Osteoblast (primary cell): ENCODE results near the gene DOCK10. TPM values are rescaled to one million over a fixed set of nuclear protein-coding genes. Genes with fewer than 3 reads are reported as not detected.

Source experiments
- DNase-seq: peaks from one replicate; pipeline ENCODE4 v3.0.0; 2011; ENCODE audit warnings: low spot score, mixed read lengths; ENCODE audit not compliant: insufficient read length; ENCODE audit errors: missing footprints
- H2AFZ ChIP-seq: 2 replicates; pipeline ENCODE4 v1.6.0; 2011; ENCODE audit warnings: mild to moderate bottlenecking, low read length
- H3K27ac ChIP-seq: 2 replicates; pipeline ENCODE4 v1.5.1; 2011; ENCODE audit warnings: mild to moderate bottlenecking, low read depth, low read length, moderate library complexity
- H3K27me3 ChIP-seq: 2 replicates; pipeline ENCODE4 v1.6.0; 2012; ENCODE audit warnings: mild to moderate bottlenecking, control low read depth, inconsistent platforms, low read length, moderate library complexity; ENCODE audit not compliant: insufficient read depth
- H3K36me3 ChIP-seq: 2 replicates; pipeline ENCODE4 v1.5.1; 2011; ENCODE audit warnings: mild to moderate bottlenecking, low read length, control low read depth, moderate library complexity; ENCODE audit not compliant: insufficient read depth
- H3K4me1 ChIP-seq: 2 replicates; pipeline ENCODE4 v1.5.1; 2011; ENCODE audit warnings: mild to moderate bottlenecking, low read length, control low read depth, moderate library complexity; ENCODE audit not compliant: insufficient read depth
- H3K4me2 ChIP-seq: 2 replicates; pipeline ENCODE4 v1.6.0; 2011; ENCODE audit warnings: mild to moderate bottlenecking, low read length; ENCODE audit not compliant: insufficient read depth
- H3K4me3 ChIP-seq: fragments of 200-600 bp; sonication (generic); 3 replicates; pipeline ENCODE4 v1.5.1; 2012; ENCODE audit warnings: mild to moderate bottlenecking, low read length, inconsistent platforms; ENCODE audit not compliant: insufficient read depth
- H3K79me2 ChIP-seq: 2 replicates; pipeline ENCODE4 v1.6.0; 2012; ENCODE audit warnings: mild to moderate bottlenecking, low read length, control low read depth, inconsistent platforms; ENCODE audit not compliant: insufficient read depth
- H3K9me3 ChIP-seq: 2 replicates; pipeline ENCODE4 v1.5.1; 2011; ENCODE audit warnings: low read depth, low read length, control low read depth
- H4K20me1 ChIP-seq: 2 replicates; pipeline ENCODE4 v1.6.0; 2012; ENCODE audit warnings: mild to moderate bottlenecking, low read length, control low read depth; ENCODE audit not compliant: insufficient read depth
- CTCF ChIP-seq: IDR thresholded peaks from 2 replicates; pipeline ENCODE4 v1.5.1; 2011; ENCODE audit warnings: mild to moderate bottlenecking, low read depth, low read length, moderate library complexity; ENCODE audit errors: extremely low read depth
- total RNA-seq: library from RNA; depleted of rRNA; stranded (reverse); fragments of >200 nt; gene quantifications from 2 replicates; pipeline ENCODE4 v1.2.3, GENCODE V29; 2012

Gene DOCK10
- total RNA-seq, 1 donor = 33.3 TPM

DNA sequence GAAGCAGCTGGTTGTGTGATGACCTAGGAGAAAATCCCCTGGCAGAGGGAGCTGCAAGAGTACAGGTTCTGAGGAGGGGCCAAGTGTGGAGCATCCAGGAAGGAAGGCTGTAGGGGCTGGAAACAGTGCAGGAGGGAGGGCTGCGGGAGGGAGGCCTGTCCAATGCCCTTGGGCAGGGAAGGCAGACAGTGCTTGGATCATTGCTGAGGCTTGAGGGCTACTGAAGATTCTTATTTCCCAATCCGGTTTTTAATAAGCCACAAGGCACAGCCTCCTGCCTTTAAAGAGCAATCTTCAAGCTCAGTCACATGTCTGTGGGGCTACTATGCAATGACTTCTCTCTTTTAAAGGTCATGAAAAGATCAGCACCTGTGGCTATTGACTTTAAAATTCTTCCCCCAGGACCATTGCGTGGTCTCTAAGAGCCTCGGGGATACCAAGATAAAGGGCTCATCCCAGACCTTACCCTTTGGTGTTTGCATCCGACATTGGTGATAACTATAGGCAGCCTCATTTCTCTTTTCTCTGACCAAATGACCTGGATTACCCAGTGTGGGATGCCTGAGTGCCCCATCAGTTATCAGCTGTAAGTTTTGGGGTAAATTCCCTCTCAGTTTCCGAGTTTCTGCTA is 149.6 kb downstream of the DOCK10 start:
- Histone ChIP-seq H3K36me3 (peaks cover 29% of the 10 kb centered on the region), H4K20me1 (no peaks in the 10 kb centered on the region)
- no peak for TF ChIP-seq CTCF

GRCh38 chr2:224890372-224890771 is 151.9 kb downstream of the DOCK10 start:
- Histone ChIP-seq H3K27ac (peak overlapping the region; percentile 13), H3K79me2 (peaks cover 20% of the 10 kb centered on the region), H3K9me3 (no peaks in the 10 kb centered on the region), H3K27me3 (no peaks in the 10 kb centered on the region), H3K4me2 (no peak overlapping the region), H3K4me1 (peaks cover 27% of the 10 kb centered on the region), H3K36me3 (peaks cover 19% of the 10 kb centered on the region), H3K4me3 (no peak overlapping the region), H4K20me1 (no peaks in the 10 kb centered on the region), H2AFZ (no peak overlapping the region)
- DNase-seq = no peak
- TF ChIP-seq CTCF = no peak

More for the DNA sequence above, 149.6 kb downstream of the DOCK10 start:
- Histone ChIP-seq H3K79me2 (peaks cover 22% of the 10 kb centered on the region), H3K9me3 (no peaks in the 10 kb centered on the region), H3K4me1 (peaks cover 5% of the 10 kb centered on the region), H3K4me3 (no peak overlapping the region), H3K27ac (no peak overlapping the region), H3K4me2 (no peak overlapping the region), H3K27me3 (no peaks in the 10 kb centered on the region), H2AFZ (no peak overlapping the region)
- DNase-seq = no peak

DNA sequence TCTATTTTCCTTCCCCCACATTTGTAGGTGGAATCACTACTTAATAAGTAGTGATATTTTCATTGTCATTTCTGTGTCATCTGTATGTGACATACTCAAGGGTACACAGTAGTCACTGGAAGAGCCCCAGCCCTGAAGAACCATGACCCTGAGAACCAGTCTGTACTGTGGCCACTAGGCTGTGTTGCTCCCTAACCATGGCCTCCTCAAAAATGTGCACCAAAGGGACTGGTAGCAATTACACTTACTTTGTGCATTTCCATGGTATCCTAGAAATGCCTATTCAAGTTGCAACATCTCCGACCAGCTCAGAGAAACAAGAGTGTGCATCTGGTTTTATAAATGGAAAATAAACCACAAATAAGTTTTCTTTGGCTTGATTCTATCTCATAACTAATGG is 155.1 kb downstream of the DOCK10 start:
- no peak overlapping the region for H3K4me3 ChIP-seq
- no peaks in the 10 kb centered on the region for H3K27me3 ChIP-seq
- H4K20me1 ChIP-seq = no peaks in the 10 kb centered on the region
- H3K79me2 ChIP-seq = peaks cover 16% of the 10 kb centered on the region
- H2AFZ ChIP-seq = no peak overlapping the region
- peaks cover 58% of the 10 kb centered on the region for H3K4me1 ChIP-seq
- peaks cover 7% of the 10 kb centered on the region for H3K36me3 ChIP-seq
- no peak for DNase-seq
- TF ChIP-seq CTCF = peak; percentile 75
- H3K27ac ChIP-seq = peak overlapping the region; percentile 88
- peak overlapping the region; percentile 77 for H3K4me2 ChIP-seq
- H3K9me3 ChIP-seq = no peaks in the 10 kb centered on the region

DNA sequence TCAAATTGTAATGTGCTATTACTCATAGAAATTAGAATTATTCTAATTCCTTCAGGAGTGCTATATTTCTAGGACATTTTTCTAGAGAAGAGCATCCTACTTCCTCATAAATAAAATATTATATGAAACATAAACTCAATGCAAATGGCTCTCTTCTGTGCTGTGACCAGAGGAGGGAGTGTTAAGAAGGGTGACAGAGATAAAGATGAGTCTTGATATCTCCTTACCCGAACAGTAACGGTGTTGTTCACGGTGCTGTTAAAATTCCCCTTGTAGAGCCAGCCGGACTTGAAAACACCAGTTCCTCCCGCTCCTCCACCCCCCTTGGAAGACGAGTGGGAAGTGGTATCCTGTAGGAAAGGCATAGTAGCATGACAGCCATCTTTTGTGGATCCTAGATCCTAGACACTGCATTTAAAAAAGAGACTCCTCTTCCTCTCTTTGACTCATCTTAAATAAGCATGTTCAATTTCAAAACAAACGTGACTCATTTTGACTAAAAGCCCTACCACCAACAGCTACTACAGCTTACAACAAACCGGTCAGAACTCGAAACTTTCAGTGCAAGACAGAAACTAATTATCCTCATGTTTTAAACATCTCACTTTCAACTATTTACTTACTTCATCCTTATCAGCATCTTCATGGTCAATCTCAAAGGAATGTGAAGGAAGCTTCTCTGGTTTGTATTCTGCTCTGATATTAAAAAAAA is 156.3 kb downstream of the DOCK10 start:
- no peak for DNase-seq
- no peak overlapping the region for H2AFZ ChIP-seq
- peak overlapping the region; percentile 33 for H3K4me3 ChIP-seq

More for the DNA sequence above, 156.3 kb downstream of the DOCK10 start:
- H3K9me3 ChIP-seq = no peaks in the 10 kb centered on the region
- peaks cover 15% of the 10 kb centered on the region for H3K36me3 ChIP-seq
- H3K27me3 ChIP-seq = no peaks in the 10 kb centered on the region
- no peak for TF ChIP-seq CTCF
- no peaks in the 10 kb centered on the region for H4K20me1 ChIP-seq
- peaks cover 65% of the 10 kb centered on the region for H3K4me1 ChIP-seq
- peaks cover 11% of the 10 kb centered on the region for H3K79me2 ChIP-seq
- H3K27ac ChIP-seq = peak overlapping the region; percentile 88
- H3K4me2 ChIP-seq = peak overlapping the region; percentile 77
